A673 (cell line): ENCODE data around the gene TUSC7. TPM values are rescaled to one million over a fixed set of nuclear protein-coding genes. Genes with fewer than 3 reads are reported as not detected.

Experiments
- BruUV-seq: library from RNA; stranded (reverse); fragments of 400-500 nt; replicated peaks from 2 replicates; lab custom pipeline; 2021; lab: Mats Ljungman, UMichigan
- CTCF ChIA-PET: fragments of 300-600 bp; sonication (Branson Sonifier 250); formaldehyde crosslinking; loops from one replicate; lab custom pipeline; 2022; ENCODE audit warnings: antibody characterized with exemption; lab: Charles Lee
- POLR2A ChIA-PET: fragments of 300-600 bp; sonication (Branson Sonifier 250); formaldehyde crosslinking; loops from one replicate; lab custom pipeline; 2022; ENCODE audit warnings: antibody characterized with exemption; ENCODE audit not compliant: low non-redundant PET; lab: Charles Lee
- DNase-seq: peaks from one replicate; pipeline ENCODE4 v3.0.0-alpha.2; 2015; ENCODE audit warnings: low spot score
- H3K27ac ChIP-seq: fragments of 200-600 bp; sonication (generic); 2 replicates; pipeline ENCODE4 v1.5.1; 2016; ENCODE audit warnings: mixed run types, low read depth, mild to moderate bottlenecking, mixed read lengths, antibody characterized with exemption, low read length; ENCODE audit not compliant: poor library complexity, severe bottlenecking
- H3K27me3 ChIP-seq: fragments of 200-600 bp; sonication (generic); replicated peaks from 2 replicates; pipeline ENCODE4 v1.6.1; 2017; ENCODE audit warnings: mixed run types, low read depth, mild to moderate bottlenecking, mixed read lengths, antibody characterized with exemption, low read length; ENCODE audit not compliant: insufficient read depth, poor library complexity
- H3K36me3 ChIP-seq: fragments of 200-600 bp; sonication (generic); 2 replicates; pipeline ENCODE4 v1.6.1; 2016; ENCODE audit warnings: mixed run types, mild to moderate bottlenecking, mixed read lengths, antibody characterized with exemption, low read length; ENCODE audit not compliant: insufficient read depth, poor library complexity, severe bottlenecking
- H3K4me1 ChIP-seq: fragments of 200-600 bp; sonication (generic); 2 replicates; pipeline ENCODE4 v1.6.1; 2017; ENCODE audit warnings: mixed run types, mild to moderate bottlenecking, mixed read lengths, antibody characterized with exemption, low read length; ENCODE audit not compliant: insufficient read depth, poor library complexity, severe bottlenecking
- H3K4me3 ChIP-seq: fragments of 200-600 bp; sonication (generic); 2 replicates; pipeline ENCODE4 v1.5.1; 2016; ENCODE audit warnings: low read depth, mixed run types, mild to moderate bottlenecking, mixed read lengths, low read length; ENCODE audit not compliant: poor library complexity, severe bottlenecking
- H3K9me3 ChIP-seq: fragments of 200-600 bp; sonication (generic); 2 replicates; pipeline ENCODE4 v1.6.1; 2016; ENCODE audit warnings: mixed run types, low read depth, mild to moderate bottlenecking, mixed read lengths, antibody characterized with exemption, low read length; ENCODE audit not compliant: poor library complexity, severe bottlenecking
- EZH2 ChIP-seq: fragments of 200-600 bp; sonication (generic); IDR thresholded peaks from 2 replicates; pipeline ENCODE4 v1.6.1; 2017; ENCODE audit warnings: borderline replicate concordance, low read depth, mild to moderate bottlenecking, mixed read lengths, antibody characterized with exemption, low read length; ENCODE audit not compliant: poor library complexity, severe bottlenecking
- intact Hi-C: fragments of 100-400 bp; cut with micrococcal nuclease; formaldehyde crosslinking; loops from one replicate; pipeline ENCODE4 v1.10.0; 2022; ENCODE audit not compliant: unreplicated experiment
- total RNA-seq: library from RNA; stranded (reverse); gene quantifications from 2 replicates; pipeline ENCODE4 v1.2.3, GENCODE V29; 2021
- TF ChIP-seq, protein P1 (sequence below): fragments of 300-800, 200-600 bp; sonication (generic); conservative IDR thresholded peaks from 2 replicates; pipeline ENCODE4 v1.5.1; 2017; ENCODE audit warnings: low read depth, mild to moderate bottlenecking, antibody characterized with exemption, low read length, moderate library complexity, mixed read lengths

The TUSC7 gene
- total RNA-seq, 1 experiment from 2014 or later: not detected

DNA sequence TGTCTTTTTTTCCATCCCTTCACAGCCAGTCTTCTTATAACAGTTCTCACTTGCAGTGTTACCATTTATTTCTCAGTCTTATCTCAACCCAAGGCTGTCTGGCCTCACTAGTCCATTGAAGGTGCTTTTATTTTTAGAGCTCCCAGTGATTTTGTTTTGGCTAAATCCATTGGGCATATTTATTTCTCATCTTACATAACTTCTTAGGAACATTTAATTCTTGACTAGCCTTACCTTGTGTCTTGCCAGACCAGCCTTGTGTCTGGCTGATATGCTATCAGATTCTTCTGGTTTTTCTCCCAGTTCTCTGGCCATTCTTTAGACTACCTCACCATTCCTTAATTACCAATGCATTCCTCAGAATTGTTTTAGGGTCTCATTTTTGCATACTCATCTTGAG, 42.3 kb upstream of the TUSC7 start:
- Histone ChIP-seq H3K4me1 (no peaks in the 10 kb centered on the region), H3K36me3 (no peaks in the 10 kb centered on the region), H3K27ac (no peak overlapping the region), H3K4me3 (no peak overlapping the region), H3K27me3 (no peaks in the 10 kb centered on the region), H3K9me3 (no peaks in the 10 kb centered on the region)
- CTCF ChIA-PET: no interaction called here
- TF ChIP-seq, protein P1, sequence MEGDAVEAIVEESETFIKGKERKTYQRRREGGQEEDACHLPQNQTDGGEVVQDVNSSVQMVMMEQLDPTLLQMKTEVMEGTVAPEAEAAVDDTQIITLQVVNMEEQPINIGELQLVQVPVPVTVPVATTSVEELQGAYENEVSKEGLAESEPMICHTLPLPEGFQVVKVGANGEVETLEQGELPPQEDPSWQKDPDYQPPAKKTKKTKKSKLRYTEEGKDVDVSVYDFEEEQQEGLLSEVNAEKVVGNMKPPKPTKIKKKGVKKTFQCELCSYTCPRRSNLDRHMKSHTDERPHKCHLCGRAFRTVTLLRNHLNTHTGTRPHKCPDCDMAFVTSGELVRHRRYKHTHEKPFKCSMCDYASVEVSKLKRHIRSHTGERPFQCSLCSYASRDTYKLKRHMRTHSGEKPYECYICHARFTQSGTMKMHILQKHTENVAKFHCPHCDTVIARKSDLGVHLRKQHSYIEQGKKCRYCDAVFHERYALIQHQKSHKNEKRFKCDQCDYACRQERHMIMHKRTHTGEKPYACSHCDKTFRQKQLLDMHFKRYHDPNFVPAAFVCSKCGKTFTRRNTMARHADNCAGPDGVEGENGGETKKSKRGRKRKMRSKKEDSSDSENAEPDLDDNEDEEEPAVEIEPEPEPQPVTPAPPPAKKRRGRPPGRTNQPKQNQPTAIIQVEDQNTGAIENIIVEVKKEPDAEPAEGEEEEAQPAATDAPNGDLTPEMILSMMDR: no peak
- no peak for TF ChIP-seq EZH2
- intact Hi-C loops: no loop called here
- BruUV-seq: no TSS peak
- POLR2A ChIA-PET: no interaction called here
- DNase-seq: no peak

DNA sequence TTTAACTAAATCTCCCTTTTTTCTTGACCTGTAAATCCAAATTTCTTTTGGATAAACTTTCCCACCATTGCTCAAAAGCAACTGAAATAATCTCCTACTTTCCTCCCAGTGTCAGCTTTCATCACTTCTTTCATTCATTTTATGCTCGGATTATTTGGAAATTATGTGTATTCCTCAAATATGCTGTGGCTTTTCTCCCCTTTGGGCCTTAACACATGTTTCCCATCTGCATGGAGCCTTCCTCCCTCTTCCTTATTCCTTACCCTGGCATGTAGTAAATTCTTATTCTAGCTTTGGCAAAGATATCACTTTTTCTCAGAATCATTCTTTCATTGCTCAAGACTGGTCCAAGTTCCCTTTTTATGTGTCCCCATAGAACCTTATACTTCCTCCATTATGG, 41.8 kb upstream of the TUSC7 start:
- no peaks in the 10 kb centered on the region for H3K4me1 ChIP-seq
- no peaks in the 10 kb centered on the region for H3K36me3 ChIP-seq
- ChIA-PET POLR2A (no interaction called here), CTCF (no interaction called here)
- no peaks in the 10 kb centered on the region for H3K9me3 ChIP-seq
- TF ChIP-seq, protein P1: no peak
- no peak for TF ChIP-seq EZH2
- BruUV-seq: no TSS peak
- no peak overlapping the region for H3K4me3 ChIP-seq
- no peaks in the 10 kb centered on the region for H3K27me3 ChIP-seq
- no peak for DNase-seq
- H3K27ac ChIP-seq: no peak overlapping the region
- intact Hi-C loops: no loop called here

DNA sequence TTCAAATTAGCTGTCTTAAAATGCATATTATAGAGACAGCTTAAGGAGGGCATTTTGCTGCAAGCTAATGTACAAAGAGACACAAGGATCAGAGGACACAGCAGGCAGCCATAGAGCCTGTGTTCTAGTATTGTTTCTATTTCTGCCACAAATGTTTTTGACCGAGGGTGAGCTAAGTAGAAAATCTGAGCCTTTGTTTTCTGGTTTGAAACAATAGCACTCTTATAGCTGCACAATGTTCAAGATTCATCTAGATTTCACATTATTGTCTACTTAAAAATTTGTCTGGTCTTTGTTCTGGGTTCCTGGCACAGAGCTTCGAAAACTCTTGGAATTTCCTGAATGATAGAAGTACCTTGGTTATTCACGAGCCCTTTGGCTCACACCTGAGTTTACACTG, 40.0 kb upstream of the TUSC7 start:
- Histone ChIP-seq H3K36me3 (no peaks in the 10 kb centered on the region), H3K9me3 (no peaks in the 10 kb centered on the region), H3K27ac (no peak overlapping the region), H3K4me1 (no peaks in the 10 kb centered on the region), H3K4me3 (no peak overlapping the region), H3K27me3 (no peaks in the 10 kb centered on the region)
- BruUV-seq: no TSS peak
- intact Hi-C loops: no loop called here
- CTCF ChIA-PET: no interaction called here
- TF ChIP-seq, protein P1: no peak
- no peak for TF ChIP-seq EZH2
- DNase-seq: no peak
- POLR2A ChIA-PET: interaction anchor here (0.6 kb wide), 1 partner anchor 225 kb away, joined by 14 read pairs; the partner anchor contains the start of gene LSAMP
